Tongue (tissue), 2 donors: ENCODE results near the gene AAK1. TPM values are rescaled to one million over a fixed set of nuclear protein-coding genes. Genes with fewer than 3 reads are reported as not detected.
"Not testable (repeated sequence)": the region's sequence is repeated elsewhere in the genome, so short reads cannot be mapped to it uniquely, and the experiment has no call there.

Experiments used
- DNase-seq: peaks from one replicate; pipeline ENCODE4 v3.0.0-alpha.2; 2015
- total RNA-seq: library from RNA; depleted of rRNA; stranded (reverse); fragments of >200 nt; gene quantifications from one replicate; pipeline ENCODE4 v1.2.3, GENCODE V29; 2014

Gene AAK1
- total RNA-seq, 1 donor from 2014 or later, result 30.2 TPM

GRCh38 chr2:69597843-69598610, 45.5 kb downstream of the AAK1 start:
- DNase-seq, result no peak

GRCh38 chr2:69597105-69597504, 46.4 kb downstream of the AAK1 start:
- no peak for DNase-seq

GRCh38 chr2:69594341-69594740, 49.2 kb downstream of the AAK1 start:
- no peak for DNase-seq

GRCh38 chr2:69592511-69592910, 51.0 kb downstream of the AAK1 start:
- DNase-seq, result no peak

- no peak for DNase-seq
These were observed 53.4 kb downstream of the AAK1 start for GRCh38 chr2:69589973-69590652.

- no peak for DNase-seq
These were observed 54.6 kb downstream of the AAK1 start for GRCh38 chr2:69588945-69589344.

- DNase-seq, result no peak
These were observed 55.1 kb downstream of the AAK1 start for GRCh38 chr2:69588403-69588802.

- no peak for DNase-seq
These were observed 57.5 kb downstream of the AAK1 start for GRCh38 chr2:69585855-69586555.

- DNase-seq, result no peak
These were observed 59.2 kb downstream of the AAK1 start for GRCh38 chr2:69584127-69584889.

GRCh38 chr2:69583321-69583833, 60.2 kb downstream of the AAK1 start:
- DNase-seq, result no peak

- no peak for DNase-seq
These were observed 60.9 kb downstream of the AAK1 start for GRCh38 chr2:69582582-69583176.

- no peak for DNase-seq
These were observed 61.6 kb downstream of the AAK1 start for GRCh38 chr2:69581774-69582581.

- no peak for DNase-seq
These were observed 63.1 kb downstream of the AAK1 start for GRCh38 chr2:69580486-69580885.

- DNase-seq, result no peak
These were observed 64.0 kb downstream of the AAK1 start for GRCh38 chr2:69579536-69579935.

- DNase-seq, result no peak
These were observed 65.4 kb downstream of the AAK1 start for GRCh38 chr2:69578198-69578540.

GRCh38 chr2:69577467-69578197, 65.9 kb downstream of the AAK1 start:
- DNase-seq, result peak; percentile 71

GRCh38 chr2:69576880-69577279, 66.7 kb downstream of the AAK1 start:
- peak; percentile 62 for DNase-seq

GRCh38 chr2:69575926-69576325, 67.6 kb downstream of the AAK1 start:
- no peak for DNase-seq

- DNase-seq, result not testable (repeated sequence)
These were observed 68.2 kb downstream of the AAK1 start for GRCh38 chr2:69575371-69575770.

GRCh38 chr2:69572641-69573040, 70.9 kb downstream of the AAK1 start:
- peak; percentile 13 for DNase-seq
